Liver (tissue), 9 donors: ENCODE measurements around the gene BMAL1. TPM values are rescaled to one million over a fixed set of nuclear protein-coding genes. Genes with fewer than 3 reads are reported as not detected.

Experiments
- DNase-seq: peaks from one replicate; pipeline ENCODE4 v3.0.0-alpha.2; 2017; ENCODE audit warnings: low spot score
- H3K27ac ChIP-seq, 2 donors: one replicate each; pipeline ENCODE4 v1.7.0; 2013; ENCODE audit warnings: inconsistent platforms in 2 of 2, low read length in 2 of 2, control low read depth in 1 of 2, low read depth in 1 of 2, mild to moderate bottlenecking in 1 of 2
- H3K27me3 ChIP-seq, 4 donors: one replicate each; pipeline versions ENCODE4 v1.6.1 to v1.7.0; 2013; ENCODE audit warnings: low read length in 3 of 4, inconsistent platforms in 1 of 4, mild to moderate bottlenecking in 1 of 4, moderate library complexity in 1 of 4; ENCODE audit not compliant: control insufficient read depth in 4 of 4, insufficient read depth in 4 of 4
- H3K36me3 ChIP-seq, 4 donors: one replicate each; pipeline versions ENCODE4 v1.6.1 to v1.7.0; 2013; ENCODE audit warnings: low read length in 3 of 4, mild to moderate bottlenecking in 3 of 4, low read depth in 1 of 4, moderate library complexity in 1 of 4; ENCODE audit not compliant: control insufficient read depth in 4 of 4, insufficient read depth in 3 of 4
- H3K4me1 ChIP-seq, 4 donors: one replicate each; pipeline versions ENCODE4 v1.6.1 to v1.7.0; 2013; ENCODE audit warnings: low read length in 3 of 4, mild to moderate bottlenecking in 3 of 4, moderate library complexity in 1 of 4; ENCODE audit not compliant: control insufficient read depth in 4 of 4, insufficient read depth in 4 of 4
- H3K4me3 ChIP-seq, 3 donors: one replicate each; pipeline versions ENCODE4 v1.6.1 to v1.7.0; 2013; ENCODE audit warnings: low read length in 3 of 3, control low read depth in 1 of 3, low read depth in 1 of 3, mild to moderate bottlenecking in 1 of 3
- H3K9ac ChIP-seq, 2 donors: one replicate each; pipeline ENCODE4 v1.7.0; 2013; ENCODE audit warnings: low read length in 2 of 2, mild to moderate bottlenecking in 2 of 2, moderate library complexity in 2 of 2, control low read depth in 1 of 2, low read depth in 1 of 2
- H3K9me3 ChIP-seq, 4 donors: one replicate each; pipeline versions ENCODE4 v1.6.1 to v1.7.0; 2013; ENCODE audit warnings: low read length in 3 of 4; ENCODE audit not compliant: control insufficient read depth in 4 of 4
- CTCF ChIP-seq: fragments of 150-350 bp; IDR thresholded peaks from 2 replicates; pipeline ENCODE4 v1.5.1; 2017; ENCODE audit warnings: improper control_type of control experiment, low read depth, low read length; ENCODE audit not compliant: missing input control
- EGR1 ChIP-seq, 2 donors: IDR thresholded peaks; 2 replicates each; pipeline ENCODE4 v1.6.1; 2016 to 2018; ENCODE audit warnings: antibody characterized with exemption in 2 of 2, low read depth in 2 of 2
- FOXA1 ChIP-seq: IDR thresholded peaks from 2 replicates; pipeline ENCODE4 v1.6.1; 2016; ENCODE audit warnings: antibody characterized with exemption
- FOXA2 ChIP-seq: IDR thresholded peaks from 2 replicates; pipeline ENCODE4 v1.6.1; 2016; ENCODE audit warnings: antibody characterized with exemption
- HNF4A ChIP-seq, 2 donors: conservative IDR thresholded peaks; 2 replicates each; pipeline ENCODE4 v1.6.1; 2016; ENCODE audit warnings: antibody characterized with exemption in 2 of 2, mild to moderate bottlenecking in 2 of 2
- JUND ChIP-seq, 2 donors: IDR thresholded peaks; 2 replicates each; pipeline ENCODE4 v1.6.1; 2016; ENCODE audit warnings: antibody characterized with exemption in 2 of 2
- MAX ChIP-seq: IDR thresholded peaks from 2 replicates; pipeline ENCODE4 v1.6.1; 2016; ENCODE audit warnings: antibody characterized with exemption
- RAD21 ChIP-seq, 2 donors: IDR thresholded peaks; 2 replicates each; pipeline ENCODE4 v1.6.1; 2016; ENCODE audit warnings: antibody characterized with exemption in 2 of 2, mild to moderate bottlenecking in 2 of 2
- REST ChIP-seq: IDR thresholded peaks from 2 replicates; pipeline ENCODE4 v1.6.1; 2016; ENCODE audit warnings: antibody characterized with exemption, mild to moderate bottlenecking
- RXRA ChIP-seq, 2 donors: IDR thresholded peaks; 2 replicates each; pipeline ENCODE4 v1.6.1; 2017 to 2018; ENCODE audit warnings: antibody characterized with exemption in 2 of 2, mild to moderate bottlenecking in 1 of 2
- SP1 ChIP-seq: IDR thresholded peaks from 2 replicates; pipeline ENCODE4 v1.6.1; 2018; ENCODE audit warnings: antibody characterized with exemption, mild to moderate bottlenecking
- TAF1 ChIP-seq: conservative IDR thresholded peaks from 2 replicates; pipeline ENCODE4 v1.6.1; 2016; ENCODE audit warnings: antibody characterized with exemption, mild to moderate bottlenecking
- YY1 ChIP-seq: IDR thresholded peaks from 2 replicates; pipeline ENCODE4 v1.6.1; 2016; ENCODE audit warnings: antibody characterized with exemption, mild to moderate bottlenecking
- WGBS: extraction: QIAGEN DNeasy Blood & Tissue Kit; methylation state at CpG from one replicate; pipeline ENCODE4 v1.1.7; 2013; 5-methylcytosine and 5-hydroxymethylcytosine counted together
- polyA plus RNA-seq, 2 donors: library from polyadenylated mRNA; stranded (reverse) in 1 of 2; unstranded in 1 of 2; fragments of 200-250 nt in 1 of 2; fragments of >200 nt in 1 of 2; fragmentation: Nextera tagmentation in 1 of 2; extraction: Ambion mirVana in 1 of 2; gene quantifications; one replicate each; pipeline versions ENCODE4 v1.2.1 to v1.2.3, GENCODE V29; 2013 to 2015
- total RNA-seq, 2 donors: library from RNA; depleted of rRNA; stranded (reverse); fragments of >200 nt; gene quantifications; one replicate each; pipeline ENCODE4 v1.2.3, GENCODE V29; 2014
- donor health status: healthy.
- donor health status: healthy.
- donor health status: healthy.
- donor health status: healthy.
- donor health status: healthy.

Gene BMAL1
- total and polyA plus RNA-seq, 4 donors = 4.7 to 39.0 (median 15.0) TPM

GRCh38 chr11:13276454-13276831, 1.1 kb upstream of the BMAL1 start:
- no peak for TF ChIP-seq HNF4A (conservative IDR thresholded peaks at IDR 0.05)
- no peak for TF ChIP-seq SP1
- TF ChIP-seq REST = no peak
- no peak for TF ChIP-seq TAF1
- TF ChIP-seq CTCF = no peak
- TF ChIP-seq JUND (IDR thresholded peaks at IDR 0.05) = no peak
- TF ChIP-seq EGR1 (IDR thresholded peaks at IDR 0.05; ENCODE audit: low read depth in 2 of 2) = no peak
- no peak for TF ChIP-seq FOXA1
- no peak for TF ChIP-seq RAD21 (IDR thresholded peaks at IDR 0.05)
- TF ChIP-seq RXRA (IDR thresholded peaks at IDR 0.05) = no peak
- TF ChIP-seq MAX = no peak
- no peaks in the 10 kb centered on the region for H3K9me3 ChIP-seq
- H3K27me3 ChIP-seq = no peaks in the 10 kb centered on the region
- peaks cover 0 to 39% (median 27%) of the 10 kb centered on the region in 4 donors for H3K4me1 ChIP-seq
- H3K36me3 ChIP-seq = no peaks in the 10 kb centered on the region
- H3K27ac ChIP-seq = peak overlapping the region; percentile 75 to 84
- H3K4me3 ChIP-seq = peak overlapping the region; percentile 64 to 84 (median 76)
- H3K9ac ChIP-seq = peak overlapping the region; percentile 39 to 63
- 12% methylated on average over 8 of the region's 8 CpGs for WGBS
- DNase-seq = no peak

- WGBS = under 1% methylated on average over 72 of the region's 72 CpGs
- H3K27ac ChIP-seq = peak overlapping the region; percentile 75 to 84
- peaks cover 0 to 45% (median 33%) of the 10 kb centered on the region in 4 donors for H3K4me1 ChIP-seq
- H3K36me3 ChIP-seq = no peaks in the 10 kb centered on the region
- H3K9ac ChIP-seq = peak overlapping the region; percentile 39 to 63
- no peaks in the 10 kb centered on the region for H3K9me3 ChIP-seq
- DNase-seq = peak; percentile 92
- TF ChIP-seq FOXA2 (no peak), SP1 (peak; percentile 99), REST (peak; percentile 46), TAF1 (peak; percentile 53), RAD21 (IDR thresholded peaks at IDR 0.05) (peak in 1 of 2 donors; percentile 46), YY1 (peak; percentile 52)
- peak overlapping the region; percentile 76 to 94 (median 84) for H3K4me3 ChIP-seq
- H3K27me3 ChIP-seq = no peaks in the 10 kb centered on the region
Observed at GRCh38 chr11:13276832-13277767, 490 bp upstream of the BMAL1 start.
